Ishikawa (cell line): ENCODE measurements around the gene SACM1L.

ENCODE experiments used
- CEBPB ChIP-seq: IDR thresholded peaks from 2 replicates; pipeline ENCODE4 v1.6.1; 2012
- CREB1 ChIP-seq: IDR thresholded peaks from 2 replicates; pipeline ENCODE4 v1.6.1; 2012; ENCODE audit warnings: low read depth
- EGR1 ChIP-seq: IDR thresholded peaks from 2 replicates; pipeline ENCODE4 v1.6.1; 2012
- EP300 ChIP-seq: IDR thresholded peaks from 2 replicates; pipeline ENCODE4 v1.6.1; 2012; ENCODE audit warnings: borderline replicate concordance
- FOXM1 ChIP-seq: IDR thresholded peaks from 2 replicates; pipeline ENCODE4 v1.6.1; 2012; ENCODE audit warnings: low read depth, borderline replicate concordance
- MAX ChIP-seq: IDR thresholded peaks from 2 replicates; pipeline ENCODE4 v1.6.1; 2012
- NFIC ChIP-seq: IDR thresholded peaks from 2 replicates; pipeline ENCODE4 v1.6.1; 2012
- RAD21 ChIP-seq: IDR thresholded peaks from 2 replicates; pipeline ENCODE4 v1.6.1; 2012; ENCODE audit warnings: low read depth
- REST ChIP-seq: IDR thresholded peaks from 2 replicates; pipeline ENCODE4 v1.6.1; 2012; ENCODE audit warnings: low read depth, mild to moderate bottlenecking
- TAF1 ChIP-seq: IDR thresholded peaks from 2 replicates; pipeline ENCODE4 v1.6.1; 2012; ENCODE audit warnings: low read depth, mild to moderate bottlenecking
- TCF12 ChIP-seq: IDR thresholded peaks from 2 replicates; pipeline ENCODE4 v1.6.1; 2012; ENCODE audit warnings: low read depth
- TEAD4 ChIP-seq: IDR thresholded peaks from 2 replicates; pipeline ENCODE4 v1.6.1; 2012
- USF1 ChIP-seq: IDR thresholded peaks from 2 replicates; pipeline ENCODE4 v1.6.1; 2012
- YY1 ChIP-seq: IDR thresholded peaks from 2 replicates; pipeline ENCODE4 v1.6.1; 2012; ENCODE audit warnings: low read depth
- ZBTB7A ChIP-seq: IDR thresholded peaks from 2 replicates; pipeline ENCODE4 v1.6.1; 2012; ENCODE audit warnings: low read depth

Gene SACM1L

GRCh38 chr3:45746777-45747622 is 57.8 kb downstream of the SACM1L start:
- TF ChIP-seq REST = no peak
- no peak for TF ChIP-seq RAD21
- peak; percentile 59; the same call in 1 of the 2 replicates for TF ChIP-seq TCF12
- peak; percentile 37; the same call in 1 of the 2 replicates for TF ChIP-seq NFIC
- no peak for TF ChIP-seq TEAD4
- peak; percentile 41; the same call in 1 of the 2 replicates for TF ChIP-seq MAX
- no peak for TF ChIP-seq ZBTB7A
- no peak for TF ChIP-seq USF1
- no peak for TF ChIP-seq TAF1
- no peak; the same call in 1 of the 2 replicates for TF ChIP-seq CEBPB
- no peak for TF ChIP-seq EGR1
- TF ChIP-seq YY1 = no peak
- TF ChIP-seq FOXM1 = no peak
- peak; percentile 48; the same call in 1 of the 2 replicates for TF ChIP-seq CREB1
- peak; percentile 59 for TF ChIP-seq EP300

GRCh38 chr3:45748068-45748467 is 58.9 kb downstream of the SACM1L start:
- no peak for TF ChIP-seq CREB1
- no peak for TF ChIP-seq CEBPB
- TF ChIP-seq NFIC = peak; percentile 82
- TF ChIP-seq EGR1 = peak; percentile 95
- TF ChIP-seq EP300 = peak; percentile 81
- peak; percentile 82 for TF ChIP-seq TCF12
- peak; percentile 60; the same call in 1 of the 2 replicates for TF ChIP-seq YY1
- TF ChIP-seq ZBTB7A = no peak
- TF ChIP-seq RAD21 = peak; percentile 25; the same call in 1 of the 2 replicates
- TF ChIP-seq REST = no peak
- TF ChIP-seq FOXM1 = no peak
- TF ChIP-seq TEAD4 = peak; percentile 61
- no peak for TF ChIP-seq TAF1
- no peak for TF ChIP-seq USF1
- TF ChIP-seq MAX = peak; percentile 70

- TF ChIP-seq EP300 (no peak), USF1 (no peak), ZBTB7A (no peak), RAD21 (no peak), NFIC (no peak), EGR1 (no peak), TEAD4 (no peak)
Observed at GRCh38 chr3:45749880-45750279, 60.7 kb downstream of the SACM1L start.

GRCh38 chr3:45751537-45752242 is 62.5 kb downstream of the SACM1L start:
- TF ChIP-seq EP300 (no peak), YY1 (no peak), ZBTB7A (no peak), CREB1 (no peak), CEBPB (no peak), TAF1 (no peak), REST (no peak), USF1 (no peak), TCF12 (no peak), NFIC (no peak), FOXM1 (no peak), TEAD4 (no peak), MAX (no peak), EGR1 (no peak), RAD21 (no peak)
